H9 (cell line): ENCODE results near the gene RABGAP1L. TPM values are rescaled to one million over a fixed set of nuclear protein-coding genes. Genes with fewer than 3 reads are reported as not detected.

Experiments
- DNase-seq: peaks from one replicate; pipeline ENCODE4 v3.0.0-alpha.2; 2017
- H2AFZ ChIP-seq: one replicate; pipeline ENCODE4 v1.6.1; 2013; ENCODE audit warnings: mild to moderate bottlenecking, low read length, control low read depth, moderate library complexity
- H2AK5ac ChIP-seq: 2 replicates; pipeline ENCODE4 v1.6.1; 2013; ENCODE audit warnings: low read length, control low read depth, mixed read lengths; ENCODE audit not compliant: insufficient read length
- H2BK120ac ChIP-seq: one replicate; pipeline ENCODE4 v1.6.1; 2013; ENCODE audit warnings: low read depth, mild to moderate bottlenecking, low read length, control low read depth, inconsistent platforms; ENCODE audit not compliant: poor library complexity, severe bottlenecking
- H2BK12ac ChIP-seq: 2 replicates; pipeline ENCODE4 v1.6.1; 2013; ENCODE audit warnings: low read length, control low read depth, mixed read lengths, low read depth; ENCODE audit not compliant: insufficient read length
- H2BK15ac ChIP-seq: 2 replicates; pipeline ENCODE4 v1.6.1; 2013; ENCODE audit warnings: low read depth, low read length, control low read depth
- H2BK20ac ChIP-seq: one replicate; pipeline ENCODE4 v1.6.1; 2013; ENCODE audit warnings: low read depth, mild to moderate bottlenecking, low read length, control low read depth, inconsistent platforms; ENCODE audit not compliant: poor library complexity, severe bottlenecking
- H2BK5ac ChIP-seq: 2 replicates; pipeline ENCODE4 v1.6.1; 2013; ENCODE audit warnings: low read length, control low read depth, mixed read lengths; ENCODE audit not compliant: insufficient read length
- H3K14ac ChIP-seq: 2 replicates; pipeline ENCODE4 v1.6.1; 2013; ENCODE audit warnings: low read length, control low read depth; ENCODE audit not compliant: insufficient read depth
- H3K18ac ChIP-seq: 2 replicates; pipeline ENCODE4 v1.6.1; 2013; ENCODE audit warnings: low read depth, mild to moderate bottlenecking, mixed read lengths, low read length, control low read depth; ENCODE audit not compliant: insufficient read length
- H3K23ac ChIP-seq: 2 replicates; pipeline ENCODE4 v1.6.1; 2013; ENCODE audit warnings: low read length, control low read depth, mixed read lengths, low read depth; ENCODE audit not compliant: insufficient read length
- H3K23me2 ChIP-seq: 2 replicates; pipeline ENCODE4 v1.6.1; 2013; ENCODE audit warnings: low read depth, mild to moderate bottlenecking, mixed read lengths, low read length, control low read depth; ENCODE audit not compliant: insufficient read length, poor library complexity, severe bottlenecking
- H3K27ac ChIP-seq: 2 replicates; pipeline ENCODE4 v1.5.1; 2013; ENCODE audit warnings: low read length, control low read depth, mixed read lengths, low read depth; ENCODE audit not compliant: insufficient read length
- H3K27me3 ChIP-seq: 2 replicates; pipeline ENCODE4 v1.6.1; 2013; ENCODE audit warnings: low read length, control low read depth, inconsistent platforms; ENCODE audit not compliant: insufficient read depth
- H3K4ac ChIP-seq: 2 replicates; pipeline ENCODE4 v1.6.1; 2013; ENCODE audit warnings: low read depth, mild to moderate bottlenecking, control low read depth, inconsistent platforms, low read length, moderate library complexity
- H3K4me1 ChIP-seq: 2 replicates; pipeline ENCODE4 v1.6.1; 2013; ENCODE audit warnings: low read length, control low read depth, inconsistent platforms; ENCODE audit not compliant: insufficient read depth
- H3K4me2 ChIP-seq: 2 replicates; pipeline ENCODE4 v1.6.1; 2013; ENCODE audit warnings: low read length, control low read depth, mixed read lengths; ENCODE audit not compliant: insufficient read length, insufficient read depth
- H3K56ac ChIP-seq: 2 replicates; pipeline ENCODE4 v1.6.1; 2013; ENCODE audit warnings: low read depth, mild to moderate bottlenecking, mixed read lengths, low read length, control low read depth; ENCODE audit not compliant: insufficient read length
- H3K79me1 ChIP-seq: 2 replicates; pipeline ENCODE4 v1.6.1; 2013; ENCODE audit warnings: low read depth, mild to moderate bottlenecking, moderate library complexity, low read length, control low read depth, inconsistent platforms; ENCODE audit not compliant: insufficient read depth, poor library complexity, severe bottlenecking
- H3K79me2 ChIP-seq: 2 replicates; pipeline ENCODE4 v1.6.1; 2013; ENCODE audit warnings: low read length, control low read depth, inconsistent platforms; ENCODE audit not compliant: insufficient read depth
- H3K9ac ChIP-seq: 2 replicates; pipeline ENCODE4 v1.6.1; 2013; ENCODE audit warnings: low read length, control low read depth, mixed read lengths; ENCODE audit not compliant: insufficient read length; ENCODE audit errors: extremely low read depth
- H3K9me3 ChIP-seq: one replicate; pipeline ENCODE4 v1.6.1; 2013; ENCODE audit warnings: low read depth, low read length, inconsistent platforms; ENCODE audit not compliant: control insufficient read depth
- H3T11ph ChIP-seq: one replicate; pipeline ENCODE4 v1.6.1; 2013; ENCODE audit warnings: mild to moderate bottlenecking, low read length, control low read depth, inconsistent platforms
- H4K20me1 ChIP-seq: one replicate; pipeline ENCODE4 v1.6.1; 2013; ENCODE audit not compliant: control insufficient read depth, insufficient read length, insufficient read depth
- H4K5ac ChIP-seq: 2 replicates; pipeline ENCODE4 v1.6.1; 2013; ENCODE audit warnings: low read depth, mild to moderate bottlenecking, mixed read lengths, low read length, control low read depth; ENCODE audit not compliant: insufficient read length
- H4K8ac ChIP-seq: replicated peaks from 2 replicates; pipeline ENCODE4 v1.6.1; 2013; ENCODE audit warnings: low read length, control low read depth, mixed read lengths, low read depth; ENCODE audit not compliant: insufficient read length
- H4K91ac ChIP-seq: 2 replicates; pipeline ENCODE4 v1.6.1; 2013; ENCODE audit warnings: low read depth, mild to moderate bottlenecking, moderate library complexity, mixed read lengths, low read length, control low read depth; ENCODE audit not compliant: insufficient read length
- H3K27ac Mint-ChIP-seq, 3 experiments: 2 replicates in 2 of 3; 3 replicates in 1 of 3; pipeline ENCODE4 v1.8.0; 2020 to 2021; ENCODE audit warnings: mixed read lengths in 3 of 3, mild to moderate bottlenecking in 1 of 3, moderate library complexity in 1 of 3
- H3K27me3 Mint-ChIP-seq: 2 replicates; pipeline ENCODE4 v1.8.0; 2021; ENCODE audit warnings: low read depth, mild to moderate bottlenecking, moderate library complexity, mixed read lengths
- H3K36me3 Mint-ChIP-seq, 3 experiments: 2 replicates in 2 of 3; 3 replicates in 1 of 3; pipeline ENCODE4 v1.8.0; 2020 to 2021; ENCODE audit warnings: low read depth in 3 of 3, mixed read lengths in 3 of 3; ENCODE audit not compliant: insufficient read depth in 1 of 3
- H3K4me1 Mint-ChIP-seq, 2 experiments: 2 replicates each; pipeline ENCODE4 v1.8.0; 2020; ENCODE audit warnings: mixed read lengths in 2 of 2
- H3K4me3 Mint-ChIP-seq, 2 experiments: 2 replicates in 1 of 2; 3 replicates in 1 of 2; pipeline ENCODE4 v1.8.0; 2020 to 2021; ENCODE audit warnings: mild to moderate bottlenecking in 2 of 2, mixed read lengths in 2 of 2, moderate library complexity in 1 of 2
- H3K9me3 Mint-ChIP-seq, 2 experiments: 2 replicates in 1 of 2; 3 replicates in 1 of 2; pipeline ENCODE4 v1.8.0; 2020; ENCODE audit warnings: mild to moderate bottlenecking in 2 of 2, mixed read lengths in 2 of 2, moderate library complexity in 1 of 2
- CTCF ChIP-seq: fragments of 200-600 bp; sonication (generic); conservative IDR thresholded peaks from 3 replicates; pipeline ENCODE4 v1.8.0; 2021; ENCODE audit warnings: antibody characterized with exemption, mild to moderate bottlenecking
- whole genome bisulfite sequencing: extraction: QIAGEN DNeasy Blood & Tissue Kit; methylation state at CpG from one replicate; pipeline ENCODE4 v1.1.7; 2013; ENCODE audit warnings: missing lambda C conversion rate, low lambda C conversion rate, mixed read lengths; ENCODE audit not compliant: insufficient read length; ENCODE audit errors: extremely low coverage; 5-methylcytosine and 5-hydroxymethylcytosine counted together
- total RNA-seq: library from RNA; stranded (reverse); gene quantifications from 2 replicates; pipeline ENCODE4 v1.2.1, GENCODE V29; 2021

RABGAP1L gene
- total RNA-seq, 1 experiment from 2014 or later = 147 TPM

GRCh38 chr1:174883409-174883808 is 724.1 kb downstream of the RABGAP1L start:
- Histone ChIP-seq H2BK5ac (no peak overlapping the region), H3K4me1 (no peaks in the 10 kb centered on the region), H3K9ac (no peak overlapping the region), H3K79me2 (peaks cover 16% of the 10 kb centered on the region; the same call in 1 of the 2 replicates), H2BK12ac (no peak overlapping the region), H3K56ac (no peak overlapping the region), H3K9me3 (no peaks in the 10 kb centered on the region), H2AFZ (no peak overlapping the region), H4K91ac (no peak overlapping the region), H3T11ph (no peak overlapping the region), H3K14ac (no peak overlapping the region), H3K18ac (no peak overlapping the region), H4K8ac (no peak overlapping the region), H2AK5ac (no peak overlapping the region), H3K79me1 (peaks cover 3% of the 10 kb centered on the region), H4K20me1 (no peaks in the 10 kb centered on the region), H3K4ac (no peak overlapping the region), H3K23me2 (no peaks in the 10 kb centered on the region), H3K27me3 (no peaks in the 10 kb centered on the region), H2BK120ac (no peak overlapping the region), H4K5ac (no peak overlapping the region), H2BK15ac (no peak overlapping the region), H3K27ac (no peak overlapping the region), H2BK20ac (no peak overlapping the region), H3K4me2 (no peak overlapping the region), H3K23ac (no peak overlapping the region)
- Mint-ChIP-seq H3K27me3 (no peaks in the 10 kb centered on the region; the same call in 1 of the 2 replicates), H3K27ac (peak overlapping the region in 2 of 3 experiments; percentile 18 to 27; a peak in 2 of 7 replicates), H3K4me1 (peaks cover 31 to 38% of the 10 kb centered on the region in 2 experiments), H3K4me3 (no peak overlapping the region), H3K36me3 (peaks cover 50 to 88% (median 83%) of the 10 kb centered on the region in 3 experiments), H3K9me3 (no peaks in the 10 kb centered on the region)
- no peak for DNase-seq
- WGBS = no CpG with 5 or more reads among the region's 1 CpG
- TF ChIP-seq CTCF = peak; percentile 33; the same call in 2 of the 3 replicates
